ENCODE data around the gene NUCB1.

DNA sequence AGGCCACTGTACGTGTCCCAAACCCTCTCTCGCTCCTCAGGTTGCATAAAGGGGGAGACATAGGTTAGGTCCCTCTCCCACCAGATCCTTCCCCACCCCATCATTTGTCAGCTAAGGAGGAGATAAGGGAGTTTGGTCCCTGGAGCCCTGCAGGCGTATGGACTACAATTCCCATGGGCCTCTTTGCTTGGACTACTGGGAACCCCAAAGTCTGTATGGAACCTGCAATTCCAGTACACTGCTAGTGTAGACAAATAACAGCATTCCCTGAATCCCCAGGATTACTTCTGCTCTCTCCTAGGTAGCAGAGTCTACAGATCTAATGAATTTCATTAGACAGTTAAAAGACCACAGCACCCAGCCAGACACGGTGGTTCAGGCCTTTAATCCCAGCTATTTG is 47.8 kb upstream of the NUCB1 start:
- TF ChIP-seq, protein P1, sequence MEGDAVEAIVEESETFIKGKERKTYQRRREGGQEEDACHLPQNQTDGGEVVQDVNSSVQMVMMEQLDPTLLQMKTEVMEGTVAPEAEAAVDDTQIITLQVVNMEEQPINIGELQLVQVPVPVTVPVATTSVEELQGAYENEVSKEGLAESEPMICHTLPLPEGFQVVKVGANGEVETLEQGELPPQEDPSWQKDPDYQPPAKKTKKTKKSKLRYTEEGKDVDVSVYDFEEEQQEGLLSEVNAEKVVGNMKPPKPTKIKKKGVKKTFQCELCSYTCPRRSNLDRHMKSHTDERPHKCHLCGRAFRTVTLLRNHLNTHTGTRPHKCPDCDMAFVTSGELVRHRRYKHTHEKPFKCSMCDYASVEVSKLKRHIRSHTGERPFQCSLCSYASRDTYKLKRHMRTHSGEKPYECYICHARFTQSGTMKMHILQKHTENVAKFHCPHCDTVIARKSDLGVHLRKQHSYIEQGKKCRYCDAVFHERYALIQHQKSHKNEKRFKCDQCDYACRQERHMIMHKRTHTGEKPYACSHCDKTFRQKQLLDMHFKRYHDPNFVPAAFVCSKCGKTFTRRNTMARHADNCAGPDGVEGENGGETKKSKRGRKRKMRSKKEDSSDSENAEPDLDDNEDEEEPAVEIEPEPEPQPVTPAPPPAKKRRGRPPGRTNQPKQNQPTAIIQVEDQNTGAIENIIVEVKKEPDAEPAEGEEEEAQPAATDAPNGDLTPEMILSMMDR (IDR thresholded peaks at IDR 0.05), result no peak
- TF ChIP-seq POLR2A (IDR thresholded peaks at IDR 0.05), result no peak

Measured in uterus (tissue), 2 donors.